Amniotic epithelial cell (primary cell): ENCODE data around the gene NHLRC4.
"Not testable (repeated sequence)": the region's sequence is repeated elsewhere in the genome, so short reads cannot be mapped to it uniquely, and the experiment has no call there.

Experiments
- DNase-seq: peaks from one replicate; pipeline ENCODE4 v3.0.0-alpha.2; 2010; ENCODE audit warnings: low read depth

NHLRC4 gene

GRCh38 chr16:583815-584591 lies 17.2 kb downstream of the NHLRC4 start:
- DNase-seq: no peak

GRCh38 chr16:585351-585750 lies 18.5 kb downstream of the NHLRC4 start:
- DNase-seq: no peak

- DNase-seq: peak; percentile 29
Observed at GRCh38 chr16:586047-586644, 19.3 kb downstream of the NHLRC4 start.

- no peak for DNase-seq
Observed at GRCh38 chr16:586645-587590, 20.1 kb downstream of the NHLRC4 start.

- DNase-seq: peak; percentile 71
Observed at GRCh38 chr16:588639-588888, 21.8 kb downstream of the NHLRC4 start.

GRCh38 chr16:588889-589657 lies 22.3 kb downstream of the NHLRC4 start:
- DNase-seq: peak; percentile 89

- peak; percentile 96 for DNase-seq
Observed at GRCh38 chr16:589658-590187, 22.9 kb downstream of the NHLRC4 start, which contains the start of gene RAB40C. RAB40C (plus strand) TSS chr16:590066; CDS start chr16:590292, 226 bp downstream.

GRCh38 chr16:590188-590814 lies 23.5 kb downstream of the NHLRC4 start:
- peak; percentile 49 for DNase-seq

- DNase-seq: no peak
Observed at GRCh38 chr16:590815-591200, 24.0 kb downstream of the NHLRC4 start.

GRCh38 chr16:591231-591630 lies 24.4 kb downstream of the NHLRC4 start:
- DNase-seq: no peak

- no peak for DNase-seq
Observed at GRCh38 chr16:591892-592517, 25.2 kb downstream of the NHLRC4 start.

- peak; percentile 54 for DNase-seq
Observed at GRCh38 chr16:592518-593306, 25.9 kb downstream of the NHLRC4 start.

GRCh38 chr16:593406-593805 lies 26.6 kb downstream of the NHLRC4 start:
- no peak for DNase-seq

- no peak for DNase-seq
Observed at GRCh38 chr16:593807-594206, 27.0 kb downstream of the NHLRC4 start.

- no peak for DNase-seq
Observed at GRCh38 chr16:595094-595528, 28.3 kb downstream of the NHLRC4 start.

GRCh38 chr16:595942-596735 lies 29.3 kb downstream of the NHLRC4 start:
- DNase-seq: no peak

GRCh38 chr16:596736-597060 lies 29.9 kb downstream of the NHLRC4 start:
- DNase-seq: no peak

GRCh38 chr16:597655-598054 lies 30.9 kb downstream of the NHLRC4 start:
- DNase-seq: not testable (repeated sequence)
